GM23248 (cell line): ENCODE measurements around the gene TRAPPC12. TPM values are rescaled to one million over a fixed set of nuclear protein-coding genes. Genes with fewer than 3 reads are reported as not detected.

Experiments
- DNase-seq: peaks from one replicate; pipeline ENCODE4 v3.0.0-alpha.2; 2015
- H2AFZ ChIP-seq: fragments of 200-600 bp; sonication (generic); 2 replicates; pipeline ENCODE4 v1.6.1; 2016; ENCODE audit warnings: antibody characterized with exemption
- H3F3A ChIP-seq: fragments of 200-600 bp; sonication (generic); 2 replicates; pipeline ENCODE4 v1.6.1; 2016; ENCODE audit warnings: mild to moderate bottlenecking, antibody characterized with exemption, mixed run types; ENCODE audit not compliant: insufficient read depth
- H3K27ac ChIP-seq: fragments of 200-600 bp; sonication (generic); 2 replicates; pipeline ENCODE4 v1.5.1; 2016; ENCODE audit warnings: mild to moderate bottlenecking
- H3K27me3 ChIP-seq: fragments of 200-600 bp; sonication (generic); replicated peaks from 2 replicates; pipeline ENCODE4 v1.6.1; 2016; ENCODE audit warnings: mild to moderate bottlenecking; ENCODE audit not compliant: insufficient read depth
- H3K36me3 ChIP-seq: fragments of 200-600 bp; sonication (generic); 2 replicates; pipeline ENCODE4 v1.6.1; 2016; ENCODE audit warnings: low read depth, mild to moderate bottlenecking
- H3K4me1 ChIP-seq: fragments of 200-600 bp; sonication (generic); 2 replicates; pipeline ENCODE4 v1.6.1; 2016; ENCODE audit warnings: mild to moderate bottlenecking; ENCODE audit not compliant: insufficient read depth
- H3K4me2 ChIP-seq: fragments of 200-600 bp; sonication (generic); one replicate; pipeline ENCODE4 v1.6.1; 2016; ENCODE audit warnings: mild to moderate bottlenecking; ENCODE audit not compliant: unreplicated experiment
- H3K4me3 ChIP-seq: fragments of 200-600 bp; sonication (generic); 2 replicates; pipeline ENCODE4 v1.5.1; 2016; ENCODE audit warnings: mild to moderate bottlenecking
- H3K79me2 ChIP-seq: fragments of 200-600 bp; sonication (generic); 2 replicates; pipeline ENCODE4 v1.6.1; 2016; ENCODE audit warnings: mild to moderate bottlenecking; ENCODE audit not compliant: insufficient read depth
- H3K9ac ChIP-seq: fragments of 200-600 bp; sonication (generic); 2 replicates; pipeline ENCODE4 v1.6.1; 2016; ENCODE audit warnings: mild to moderate bottlenecking
- H3K9me2 ChIP-seq: fragments of 200-600 bp; sonication (generic); 2 replicates; pipeline ENCODE4 v1.6.1; 2016; ENCODE audit warnings: mixed run types, mild to moderate bottlenecking, moderate library complexity; ENCODE audit not compliant: insufficient read depth
- H3K9me3 ChIP-seq: fragments of 200-600 bp; sonication (generic); one replicate; pipeline ENCODE4 v1.6.1; 2017; ENCODE audit warnings: low read depth
- H4K20me1 ChIP-seq: fragments of 200-600 bp; sonication (generic); 2 replicates; pipeline ENCODE4 v1.6.0; 2016; ENCODE audit not compliant: insufficient read depth
- EZH2 ChIP-seq: fragments of 200-600 bp; sonication (generic); IDR thresholded peaks from 2 replicates; pipeline ENCODE4 v1.6.1; 2018; ENCODE audit warnings: antibody characterized with exemption, mild to moderate bottlenecking; ENCODE audit not compliant: insufficient read depth, poor library complexity, severe bottlenecking
- EZH2phosphoT487 ChIP-seq: fragments of 200-600 bp; sonication (generic); IDR thresholded peaks from 2 replicates; pipeline ENCODE4 v1.6.1; 2018; ENCODE audit warnings: antibody characterized with exemption, moderate library complexity, mild to moderate bottlenecking, low read depth; ENCODE audit not compliant: insufficient read depth
- WGBS, 2 experiments: methylation state at CpG; one replicate each; pipeline ENCODE4 v1.1.6; 2015 to 2017; ENCODE audit warnings: low lambda C conversion rate in 2 of 2, low coverage in 1 of 2; ENCODE audit errors: missing lambda C conversion rate in 2 of 2; 5-methylcytosine and 5-hydroxymethylcytosine counted together
- in situ Hi-C: fragments of 300-500 bp; cut with MboI; formaldehyde crosslinking; loops from 2 replicates; pipeline ENCODE4 v1.15.0; 2020
- polyA plus RNA-seq: library from polyadenylated mRNA; unstranded; fragments of >200 nt; fragmentation: Nextera tagmentation; extraction: Ambion mirVana; gene quantifications from 2 replicates; pipeline ENCODE4 v1.2.1, GENCODE V29; 2016
- total RNA-seq: library from RNA; depleted of rRNA; stranded (reverse); fragments of >200 nt; shearing (Covaris generic); gene quantifications from 2 replicates; pipeline ENCODE4 v1.2.3, GENCODE V29; 2014

TRAPPC12 gene
- total and polyA plus RNA-seq, 2 experiments from 2014 or later = 29.3 to 48.1 TPM

GRCh38 chr2:3472966-3473365, 93.5 kb downstream of the TRAPPC12 start:
- Histone ChIP-seq H3K4me3 (no peak overlapping the region), H3K79me2 (no peaks in the 10 kb centered on the region), H3K9ac (no peak overlapping the region), H3K9me3 (no peaks in the 10 kb centered on the region), H2AFZ (no peak overlapping the region), H3K4me1 (peaks cover 23% of the 10 kb centered on the region), H3K27me3 (no peaks in the 10 kb centered on the region), H4K20me1 (no peaks in the 10 kb centered on the region), H3K36me3 (no peaks in the 10 kb centered on the region), H3K27ac (no peak overlapping the region), H3K4me2 (no peak overlapping the region), H3K9me2 (no peaks in the 10 kb centered on the region), H3F3A (peaks cover 20% of the 10 kb centered on the region)
- WGBS, 2 experiments = 81 to 84% methylated on average over 9 to 10 of the region's 10 CpGs
- DNase-seq = no peak
- TF ChIP-seq EZH2phosphoT487 = no peak
- no peak for TF ChIP-seq EZH2
- in situ Hi-C loops = no loop called here

- DNase-seq = no peak
- TF ChIP-seq EZH2phosphoT487 (no peak), EZH2 (no peak)
- Histone ChIP-seq H3K36me3 (no peaks in the 10 kb centered on the region), H4K20me1 (no peaks in the 10 kb centered on the region), H3K4me2 (no peak overlapping the region), H3K27me3 (no peaks in the 10 kb centered on the region), H3K27ac (no peak overlapping the region), H3K4me3 (no peak overlapping the region), H3K4me1 (peaks cover 6% of the 10 kb centered on the region), H3K79me2 (no peaks in the 10 kb centered on the region), H2AFZ (no peak overlapping the region), H3K9ac (no peak overlapping the region), H3K9me2 (no peaks in the 10 kb centered on the region), H3F3A (peaks cover under 1% of the 10 kb centered on the region), H3K9me3 (no peaks in the 10 kb centered on the region)
- in situ Hi-C loops = no loop called here
- WGBS, 2 experiments = 90 to 91% methylated on average over 28 of the region's 28 CpGs
Measured at GRCh38 chr2:3475771-3476170, 96.3 kb downstream of the TRAPPC12 start.

- Histone ChIP-seq H4K20me1 (no peaks in the 10 kb centered on the region), H3K4me2 (no peak overlapping the region), H3K4me1 (no peaks in the 10 kb centered on the region), H3K9me3 (no peaks in the 10 kb centered on the region), H2AFZ (no peak overlapping the region), H3F3A (no peaks in the 10 kb centered on the region), H3K27me3 (no peaks in the 10 kb centered on the region), H3K9ac (no peak overlapping the region), H3K4me3 (no peak overlapping the region), H3K27ac (no peak overlapping the region), H3K36me3 (no peaks in the 10 kb centered on the region), H3K9me2 (no peaks in the 10 kb centered on the region), H3K79me2 (no peaks in the 10 kb centered on the region)
- in situ Hi-C loops = no loop called here
- TF ChIP-seq EZH2 (no peak), EZH2phosphoT487 (no peak)
- WGBS, 2 experiments = 71 to 76% methylated on average over 14 of the region's 14 CpGs
- no peak for DNase-seq
Measured at GRCh38 chr2:3476321-3476984, 97.0 kb downstream of the TRAPPC12 start.

GRCh38 chr2:3476985-3477327, 97.5 kb downstream of the TRAPPC12 start:
- in situ Hi-C loops = no loop called here
- H3K9ac ChIP-seq = no peak overlapping the region
- no peaks in the 10 kb centered on the region for H4K20me1 ChIP-seq
- no peak overlapping the region for H3K27ac ChIP-seq
- no peaks in the 10 kb centered on the region for H3K9me2 ChIP-seq
- DNase-seq = no peak
- no peaks in the 10 kb centered on the region for H3K79me2 ChIP-seq
- no peaks in the 10 kb centered on the region for H3K9me3 ChIP-seq
- H2AFZ ChIP-seq = no peak overlapping the region
- WGBS, 2 experiments = 92 to 96% methylated on average over 5 of the region's 5 CpGs
- H3K36me3 ChIP-seq = no peaks in the 10 kb centered on the region
- no peaks in the 10 kb centered on the region for H3F3A ChIP-seq
- no peak overlapping the region for H3K4me2 ChIP-seq
- no peak for TF ChIP-seq EZH2
- TF ChIP-seq EZH2phosphoT487 = no peak
- no peak overlapping the region for H3K4me3 ChIP-seq
- no peaks in the 10 kb centered on the region for H3K27me3 ChIP-seq
- H3K4me1 ChIP-seq = no peaks in the 10 kb centered on the region

- TF ChIP-seq EZH2phosphoT487 (no peak), EZH2 (no peak)
- Histone ChIP-seq H3K9ac (no peak overlapping the region), H3K9me2 (no peaks in the 10 kb centered on the region), H3K4me3 (no peak overlapping the region), H3K9me3 (no peaks in the 10 kb centered on the region), H3K79me2 (no peaks in the 10 kb centered on the region), H3K27ac (no peak overlapping the region), H3K27me3 (no peaks in the 10 kb centered on the region), H3K36me3 (no peaks in the 10 kb centered on the region), H4K20me1 (no peaks in the 10 kb centered on the region), H3F3A (no peaks in the 10 kb centered on the region), H2AFZ (no peak overlapping the region), H3K4me2 (no peak overlapping the region), H3K4me1 (no peaks in the 10 kb centered on the region)
- 91 to 95% methylated on average over 19 of the region's 19 CpGs for WGBS, 2 experiments
- no peak for DNase-seq
- in situ Hi-C loops = no loop called here
Measured at GRCh38 chr2:3478846-3479385, 99.4 kb downstream of the TRAPPC12 start.
